HepG2 (cell line): ENCODE measurements around the gene CERS6. TPM values are rescaled to one million over a fixed set of nuclear protein-coding genes. Genes with fewer than 3 reads are reported as not detected.
A peak's percentile ranks its signal among the peaks of the same experiment; 100 is the strongest.

Source experiments
- BORCS8-MEF2B ChIP-seq: sonication (generic); formaldehyde crosslinking; IDR thresholded peaks from 2 replicates; pipeline ENCODE4 v1.8.0; 2022; ENCODE audit warnings: mild to moderate bottlenecking, missing genetic modification reagents
- CTCF ChIP-seq: sonication (generic); formaldehyde crosslinking; IDR thresholded peaks from 2 replicates; pipeline ENCODE4 v1.5.0; 2020; ENCODE audit warnings: mild to moderate bottlenecking, missing genetic modification reagents, moderate library complexity
- MAX ChIP-seq: IDR thresholded peaks from 2 replicates; pipeline ENCODE4 v1.6.1; 2012; ENCODE audit warnings: inconsistent platforms
- MXD3 ChIP-seq: IDR thresholded peaks from 2 replicates; pipeline ENCODE4 v1.6.1; 2016; ENCODE audit warnings: mild to moderate bottlenecking, missing biosample characterization, missing genetic modification reagents
- NCOA2 ChIP-seq: sonication (generic); formaldehyde crosslinking; IDR thresholded peaks from 2 replicates; pipeline ENCODE4 v1.8.0; 2022; ENCODE audit warnings: inconsistent platforms
- PATZ1 ChIP-seq: sonication (generic); formaldehyde crosslinking; IDR thresholded peaks from 2 replicates; pipeline ENCODE4 v1.4.0; 2020; ENCODE audit warnings: missing genetic modification reagents
- RAD51 ChIP-seq: fragments of 450-650 bp; IDR thresholded peaks from 2 replicates; pipeline ENCODE4 v1.6.1; 2016; ENCODE audit warnings: borderline replicate concordance
- RFX3 ChIP-seq: IDR thresholded peaks from 2 replicates; pipeline ENCODE4 v1.6.1; 2016; ENCODE audit warnings: missing biosample characterization, missing genetic modification reagents
- SRSF4 ChIP-seq: fragments of 200-400 bp; formaldehyde crosslinking; IDR thresholded peaks from one replicate; pipeline ENCODE4 v1.6.1; 2018; ENCODE audit warnings: mild to moderate bottlenecking, low read depth, low read length, moderate library complexity; ENCODE audit not compliant: poor library complexity, severe bottlenecking
- TRAFD1 ChIP-seq: sonication (generic); formaldehyde crosslinking; IDR thresholded peaks from 2 replicates; pipeline ENCODE4 v1.5.1; 2020; ENCODE audit warnings: missing genetic modification reagents, mild to moderate bottlenecking, borderline replicate concordance
- TRIM22 ChIP-seq: fragments of 450-650 bp; IDR thresholded peaks from 2 replicates; pipeline ENCODE4 v1.6.1; 2017
- ZBTB7B ChIP-seq: sonication (generic); formaldehyde crosslinking; IDR thresholded peaks from 2 replicates; pipeline ENCODE4 v1.4.0; 2020; ENCODE audit warnings: missing genetic modification reagents
- ZNF281 ChIP-seq: sonication (generic); formaldehyde crosslinking; IDR thresholded peaks from 2 replicates; pipeline ENCODE4 v1.4.0; 2020; ENCODE audit warnings: missing genetic modification reagents, borderline replicate concordance
- ZNF296 ChIP-seq: sonication (generic); formaldehyde crosslinking; conservative IDR thresholded peaks from 2 replicates; pipeline ENCODE4 v1.5.0; 2020; ENCODE audit warnings: mild to moderate bottlenecking, missing genetic modification reagents
- ZNF557 ChIP-seq: sonication (generic); formaldehyde crosslinking; IDR thresholded peaks from 2 replicates; pipeline ENCODE4 v1.4.0; 2020; ENCODE audit warnings: missing genetic modification reagents
- ZNF768 ChIP-seq: sonication (generic); formaldehyde crosslinking; IDR thresholded peaks from 2 replicates; pipeline ENCODE4 v1.4.0; 2020; ENCODE audit warnings: missing genetic modification reagents
- ZNF780A ChIP-seq: sonication (generic); formaldehyde crosslinking; IDR thresholded peaks from 2 replicates; pipeline ENCODE4 v1.8.0; 2022; ENCODE audit warnings: mild to moderate bottlenecking, missing genetic modification reagents, moderate library complexity
- ZSCAN12 ChIP-seq: sonication (generic); formaldehyde crosslinking; IDR thresholded peaks from 2 replicates; pipeline ENCODE4 v1.9.0; 2021; ENCODE audit warnings: mild to moderate bottlenecking, missing genetic modification reagents
- ZSCAN21 ChIP-seq: sonication (generic); formaldehyde crosslinking; IDR thresholded peaks from 2 replicates; pipeline ENCODE4 v1.8.0; 2022; ENCODE audit warnings: mild to moderate bottlenecking, missing genetic modification reagents, moderate library complexity, borderline replicate concordance
- polyA plus RNA-seq, 8 experiments: library from polyadenylated mRNA; depleted of rRNA in 3 of 8; stranded (reverse) in 7 of 8; unstranded in 1 of 8; fragments of >200 nt; fragmentation: Illumina TruSeq in 4 of 8; extraction: Trizol in 4 of 8; gene quantifications; 2 replicates each; pipeline versions ENCODE4 v1.2.1 to v1.2.3, GENCODE V29; 2011 to 2016; ENCODE audit warnings: low read depth in 4 of 8, missing spikeins in 1 of 8, mixed read lengths in 1 of 8; ENCODE audit not compliant: insufficient read depth in 1 of 8
- total RNA-seq, 5 experiments: library from RNA; depleted of rRNA; stranded (reverse); fragments of >200 nt; fragmentation: Illumina TruSeq; extraction: Trizol; gene quantifications; 2 replicates each; pipeline ENCODE4 v1.2.3, GENCODE V29; 2016; ENCODE audit warnings: low read depth in 1 of 5

CERS6 gene
- total and polyA plus RNA-seq, 2 of the 13 experiments (the other 11 are each of a cell fraction or from before 2014, with no cell fraction given), result 10.1 to 20.3 TPM

- no peak for TF ChIP-seq TRIM22
- no peak for TF ChIP-seq ZBTB7B (CRISPR knock-in tag)
- peak; percentile 14; the same call in 1 of the 2 replicates for TF ChIP-seq TRAFD1 (CRISPR knock-in tag)
- TF ChIP-seq ZNF768, result no peak
- TF ChIP-seq CTCF (CRISPR knock-in tag), result no peak
- no peak for TF ChIP-seq RFX3 (CRISPR knock-in tag)
- TF ChIP-seq PATZ1 (CRISPR knock-in tag), result no peak
- no peak for TF ChIP-seq MXD3 (CRISPR knock-in tag)
- TF ChIP-seq RAD51, result no peak
- 0 out of 2 replicates have a peak, but pooled peaks have one; percentile 24 for TF ChIP-seq MAX
- no peak for TF ChIP-seq BORCS8-MEF2B (CRISPR knock-in tag)
- TF ChIP-seq ZNF557, result no peak
- TF ChIP-seq SRSF4, result no peak
- TF ChIP-seq ZNF780A (CRISPR knock-in tag), result no peak
- TF ChIP-seq ZSCAN12, result no peak
- no peak for TF ChIP-seq NCOA2 (CRISPR knock-in tag)
- TF ChIP-seq ZNF296 (CRISPR knock-in tag), result no peak
- TF ChIP-seq ZSCAN21 (CRISPR knock-in tag), result no peak
- TF ChIP-seq ZNF281 (CRISPR knock-in tag), result no peak
Observed at GRCh38 chr2:168490015-168490874, 34.2 kb downstream of the CERS6 start (continued).
